ENCODE data around the gene OR1I1. TPM values are rescaled to one million over a fixed set of nuclear protein-coding genes. Genes with fewer than 3 reads are reported as not detected.

Gene OR1I1
- total and polyA plus RNA-seq, 2 of the 4 experiments (the other 2 are of a cell fraction): not detected

DNA sequence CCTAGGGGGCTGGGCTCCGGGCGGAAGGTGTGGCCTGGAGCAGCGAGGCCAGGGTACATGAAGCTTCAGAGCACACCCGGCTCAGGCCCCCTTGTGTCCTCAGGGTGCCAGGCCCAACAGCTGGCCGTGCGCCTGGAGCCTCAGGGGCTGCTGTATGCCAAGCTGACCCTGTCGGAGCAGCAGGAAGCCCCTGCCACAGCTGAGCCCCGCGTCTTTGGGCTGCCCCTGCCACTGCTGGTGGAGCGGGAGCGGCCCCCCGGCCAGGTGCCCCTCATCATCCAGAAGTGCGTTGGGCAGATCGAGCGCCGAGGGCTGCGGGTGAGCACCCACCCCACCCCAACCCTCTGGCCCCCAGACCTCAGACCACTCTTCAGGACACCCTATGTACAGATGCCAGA lies 28.4 kb downstream of the OR1I1 start:
- Histone ChIP-seq H2BK15ac (ENCODE audit: low read depth, low read length) (no peak overlapping the region), H3K9me3 (ENCODE audit: control insufficient read depth, insufficient read depth, low read length) (no peaks in the 10 kb centered on the region), H2BK5ac (ENCODE audit: low read depth, low read length, poor library complexity, severe bottlenecking) (no peak overlapping the region), H3K9ac (ENCODE audit: low read depth, low read length) (no peak overlapping the region), H3K4me3 (ENCODE audit: insufficient read depth, low read depth, low read length) (no peak overlapping the region), H3K14ac (replicated peaks; ENCODE audit: low read depth, low read length) (no peak overlapping the region), H3K27ac (ENCODE audit: insufficient read depth, low read length) (no peak overlapping the region), H3K36me3 (ENCODE audit: control insufficient read depth, insufficient read depth, low read length) (peaks cover 61% of the 10 kb centered on the region), H3K9me1 (ENCODE audit: insufficient read depth, low read length) (no peaks in the 10 kb centered on the region), H3K4me2 (ENCODE audit: low read depth, low read length) (no peak overlapping the region), H4K91ac (ENCODE audit: insufficient read depth, low read depth, low read length) (no peak overlapping the region), H4K20me1 (ENCODE audit: insufficient read depth, low read length) (peaks cover 39% of the 10 kb centered on the region), H2AFZ (replicated peaks; ENCODE audit: low read length, poor library complexity) (no peak overlapping the region), H2AK9ac (replicated peaks; ENCODE audit: low read depth, low read length, poor library complexity) (no peak overlapping the region), H2BK20ac (ENCODE audit: low read depth, low read length) (no peak overlapping the region), H4K5ac (ENCODE audit: low read depth, low read length) (no peak overlapping the region), H3K27me3 (ENCODE audit: control insufficient read depth, insufficient read depth, low read length) (no peaks in the 10 kb centered on the region), H4K8ac (ENCODE audit: low read depth in 2 of 2, low read length in 2 of 2) (no peak overlapping the region), H3K56ac (ENCODE audit: extremely low read depth, insufficient read depth, low read length) (no peak overlapping the region), H3K23ac (ENCODE audit: low read depth, low read length) (no peak overlapping the region), H2BK120ac (ENCODE audit: low read depth, low read length) (no peak overlapping the region), H3K79me1 (ENCODE audit: low read depth in 1 of 2, low read length in 2 of 2) (peaks cover 7 to 63% of the 10 kb centered on the region in 2 experiments; a peak in 3 of 4 replicates), H3K4ac (ENCODE audit: low read depth, low read length) (no peak overlapping the region), H3K4me1 (ENCODE audit: control insufficient read depth, insufficient read depth, low read length) (peaks cover 6% of the 10 kb centered on the region), H3K18ac (ENCODE audit: low read depth, low read length) (no peak overlapping the region), H2AK5ac (ENCODE audit: low read depth, low read length) (no peak overlapping the region)
- WGBS, 2 experiments (ENCODE audit: extremely low coverage in 2 of 2, insufficient read length in 1 of 2): 87% methylated on average over 5 of the region's 17 CpGs; no CpG with 5 or more reads in 1 of the 2 experiments
- POLR2A ChIA-PET (ENCODE audit: unreplicated experiment): no interaction called here
- in situ Hi-C loops (cut with MboI; ENCODE audit: low sequenced_read_pairs) (loop anchor here (10.0 to 25.0 kb wide), 2 partner anchors 144 to 1077 kb away; partner anchors contain the start of genes AP1M1 and FAM32A), dilution Hi-C loops (cut with HindIII; ENCODE audit: low sequenced_read_pairs, unreplicated experiment) (no loop called here), intact Hi-C loops (cut with micrococcal nuclease) (no loop called here)
- no TSS peak for BruUV-seq (replicated peaks)
- ATAC-seq (ENCODE audit: low read depth) (no peak), DNase-seq (no peak)
- TF ChIP-seq RCOR1 (IDR thresholded peaks at IDR 0.05; ENCODE audit: insufficient replicate concordance, low read length): no peak
- CTCF ChIA-PET: no interaction called here

Measured in IMR-90 (cell line).